K562 (cell line): ENCODE results near the gene GLIS1. TPM values are rescaled to one million over a fixed set of nuclear protein-coding genes. Genes with fewer than 3 reads are reported as not detected.

Experiments used
- ATAC-seq: fragments of 200-7000 bp; cut with Tn5 transposase; 3 replicates; pipeline ENCODE4 v1.9.1; 2020; ENCODE audit warnings: moderate library complexity
- BruUV-seq: library from RNA; stranded (reverse); fragments of 400-500 nt; replicated peaks from 2 replicates; lab custom pipeline; 2021; lab: Mats Ljungman, UMichigan
- CTCF ChIA-PET: fragments of 300-600 bp; formaldehyde crosslinking; extraction: SDS; loops from one replicate; lab custom pipeline; 2021; ENCODE audit warnings: low intra/inter-chr PET ratio; lab: Yijun Ruan, JAX
- POLR2A ChIA-PET: fragments of 300-600, 350-650 bp; sonication (Branson Sonifier 250); formaldehyde crosslinking; extraction: SDS; loops from one replicate; lab custom pipeline; 2021; ENCODE audit warnings: antibody characterized with exemption, inconsistent platforms; lab: Yijun Ruan, JAX
- DNase-seq, 4 experiments: peaks; one replicate each; pipeline versions ENCODE4 v3.0.0 to v3.0.0-alpha.2; 2011 to 2018; ENCODE audit warnings: low spot score in 3 of 4, mixed read lengths in 3 of 4; ENCODE audit errors: extremely low read depth in 1 of 4
- FAIRE-seq: peaks from 2 replicates; lab custom pipeline; 2011; peaks lifted over from hg19 to GRCh38; lab: Jason Lieb, UNC
- H2AFZ ChIP-seq: 2 replicates; pipeline ENCODE4 v1.6.0; 2011; ENCODE audit warnings: low read depth, low read length, control low read depth, inconsistent platforms
- H3K27ac ChIP-seq: fragments of 200-600 bp; 3 replicates; pipeline ENCODE4 v1.8.0; 2011; ENCODE audit warnings: low read depth, mild to moderate bottlenecking, control low read depth, inconsistent platforms, low read length, moderate library complexity, mixed read lengths; ENCODE audit errors: extremely low read depth
- H3K27me3 ChIP-seq, 2 experiments: fragments of 300-600 bp in 1 of 2; 2 replicates in 1 of 2; 3 replicates in 1 of 2; pipeline versions ENCODE4 v1.6.0 to v1.8.0; 2011; ENCODE audit warnings: inconsistent platforms in 2 of 2, low read length in 2 of 2, mild to moderate bottlenecking in 1 of 2, mixed read lengths in 1 of 2, moderate library complexity in 1 of 2; ENCODE audit not compliant: control insufficient read depth in 2 of 2, insufficient read depth in 2 of 2
- H3K36me3 ChIP-seq: fragments of 300-600 bp; 3 replicates; pipeline ENCODE4 v1.8.0; 2011; ENCODE audit warnings: mild to moderate bottlenecking, low read length, inconsistent platforms; ENCODE audit not compliant: control insufficient read depth, insufficient read depth
- H3K4me1 ChIP-seq, 2 experiments: fragments of 200-600 bp in 1 of 2; replicated peaks in 1 of 2; 2 replicates in 1 of 2; 3 replicates in 1 of 2; pipeline versions ENCODE4 v1.5.1 to v1.8.0; 2011; ENCODE audit warnings: inconsistent platforms in 2 of 2, low read length in 2 of 2, mild to moderate bottlenecking in 1 of 2, mixed read lengths in 1 of 2, moderate library complexity in 1 of 2; ENCODE audit not compliant: control insufficient read depth in 2 of 2, insufficient read depth in 2 of 2
- H3K4me2 ChIP-seq: 2 replicates; pipeline ENCODE4 v1.6.1; 2011; ENCODE audit warnings: low read length, control low read depth, inconsistent platforms, mixed read lengths; ENCODE audit not compliant: insufficient read depth
- H3K4me3 ChIP-seq: fragments of 200-600 bp; sonication (generic), shearing (Covaris generic); 2 replicates; pipeline ENCODE4 v1.5.1; 2016; ENCODE audit warnings: control low read depth, inconsistent platforms
- H3K79me2 ChIP-seq: fragments of 200-600 bp; 3 replicates; pipeline ENCODE4 v1.8.0; 2011; ENCODE audit warnings: low read length, inconsistent platforms; ENCODE audit not compliant: control insufficient read depth, insufficient read depth
- H3K9ac ChIP-seq, 2 experiments: 2 replicates each; pipeline versions ENCODE4 v1.6.0 to v1.6.1; 2011; ENCODE audit warnings: low read depth in 2 of 2, low read length in 2 of 2, control low read depth in 1 of 2, inconsistent platforms in 1 of 2, mild to moderate bottlenecking in 1 of 2, mixed read lengths in 1 of 2; ENCODE audit not compliant: insufficient read depth in 1 of 2
- H3K9me1 ChIP-seq: one replicate; pipeline ENCODE4 v1.6.0; 2011; ENCODE audit warnings: inconsistent platforms, mild to moderate bottlenecking, low read length, moderate library complexity; ENCODE audit not compliant: control insufficient read depth, insufficient read depth
- H3K9me3 ChIP-seq: replicated peaks from 2 replicates; pipeline ENCODE4 v1.5.1; 2011; ENCODE audit warnings: low read depth, low read length, inconsistent platforms; ENCODE audit not compliant: control insufficient read depth, insufficient read depth
- H4K20me1 ChIP-seq: replicated peaks from 2 replicates; pipeline ENCODE4 v1.6.1; 2011; ENCODE audit warnings: low read length, inconsistent platforms, mixed read lengths; ENCODE audit not compliant: control insufficient read depth, insufficient read depth
- ARID1B ChIP-seq: fragments of 450-650 bp; IDR thresholded peaks from 2 replicates; pipeline ENCODE4 v1.6.1; 2016; ENCODE audit warnings: antibody characterized with exemption, mild to moderate bottlenecking, inconsistent platforms
- BRF2 ChIP-seq: IDR thresholded peaks from 3 replicates; pipeline ENCODE4 v1.6.1; 2011; ENCODE audit warnings: borderline replicate concordance, mild to moderate bottlenecking; ENCODE audit not compliant: insufficient read length, insufficient read depth
- FOXJ2 ChIP-seq: fragments of 200-800 bp; sonication (Bioruptor generic); IDR thresholded peaks from 2 replicates; pipeline ENCODE4 v1.6.1; 2016; ENCODE audit warnings: missing genetic modification characterization, missing compliant biosample characterization
- FOXO4 ChIP-seq: fragments of 450-650 bp; formaldehyde crosslinking; IDR thresholded peaks from 2 replicates; pipeline ENCODE4 v1.4.0; 2020; ENCODE audit warnings: mild to moderate bottlenecking, moderate library complexity
- HDAC1 ChIP-seq, 2 experiments: fragments of 450-650 bp; IDR thresholded peaks; 2 replicates each; pipeline ENCODE4 v1.6.1; 2016 to 2017; ENCODE audit warnings: inconsistent platforms in 1 of 2, mild to moderate bottlenecking in 1 of 2, moderate library complexity in 1 of 2
- HMGN3 ChIP-seq: IDR thresholded peaks from 2 replicates; pipeline ENCODE4 v1.6.1; 2011; ENCODE audit warnings: borderline replicate concordance, low read depth, mild to moderate bottlenecking, mixed read lengths, low read length; ENCODE audit not compliant: insufficient read length; ENCODE audit errors: extremely low read depth
- HMGXB4 ChIP-seq: sonication (generic); formaldehyde crosslinking; IDR thresholded peaks from 2 replicates; pipeline ENCODE4 v1.8.1; 2023; ENCODE audit warnings: mild to moderate bottlenecking, missing genetic modification reagents
- HSF4 ChIP-seq: fragments of 250-450 bp; sonication (Bioruptor Pico); IDR thresholded peaks from 2 replicates; pipeline ENCODE4 v2.1.2; 2022; ENCODE audit warnings: mild to moderate bottlenecking, moderate library complexity, borderline replicate concordance
- ILF3 ChIP-seq: fragments of 450-650 bp; IDR thresholded peaks from 2 replicates; pipeline ENCODE4 v1.6.1; 2018; ENCODE audit warnings: antibody characterized with exemption, mild to moderate bottlenecking, moderate library complexity, borderline replicate concordance
- MAZ ChIP-seq, 2 experiments: fragments of 450-650 bp in 1 of 2; sonication (generic) in 1 of 2; formaldehyde crosslinking; IDR thresholded peaks in 1 of 2; conservative IDR thresholded peaks in 1 of 2; 2 replicates each; pipeline versions ENCODE4 v1.4.0 to v1.5.0; 2020; ENCODE audit warnings: mild to moderate bottlenecking in 1 of 2, missing genetic modification reagents in 1 of 2
- RBM39 ChIP-seq: fragments of 200-400 bp; formaldehyde crosslinking; optimal IDR thresholded peaks from 2 replicates; pipeline ENCODE3; 2018; ENCODE audit warnings: low read depth, low read length
- RCOR1 ChIP-seq, 2 experiments: IDR thresholded peaks; 2 replicates each; pipeline ENCODE4 v1.6.1; 2012; ENCODE audit warnings: low read depth in 2 of 2, low read length in 2 of 2, borderline replicate concordance in 1 of 2, improper control_type of control experiment in 1 of 2
- STAT5A ChIP-seq: IDR thresholded peaks from 2 replicates; pipeline ENCODE4 v1.6.1; 2012; ENCODE audit warnings: low read length, inconsistent platforms, borderline replicate concordance
- TCFL5 ChIP-seq: fragments of 250-450 bp; sonication (Bioruptor Pico); conservative IDR thresholded peaks from 2 replicates; pipeline ENCODE4 v1.6.1; 2021; ENCODE audit warnings: mild to moderate bottlenecking, moderate library complexity, matching md5 sums
- TEAD2 ChIP-seq: fragments of 450-650 bp; IDR thresholded peaks from 2 replicates; pipeline ENCODE4 v1.6.1; 2016; ENCODE audit warnings: missing genetic modification characterization, control low read depth, missing compliant biosample characterization
- USF1 ChIP-seq: sonication (generic); formaldehyde crosslinking; IDR thresholded peaks from 2 replicates; pipeline ENCODE4 v1.9.0; 2022; ENCODE audit warnings: mild to moderate bottlenecking, missing genetic modification reagents
- ZFP1 ChIP-seq: fragments of 450-650 bp; formaldehyde crosslinking; IDR thresholded peaks from 2 replicates; pipeline ENCODE4 v1.4.0; 2020; ENCODE audit warnings: mild to moderate bottlenecking, mixed read lengths
- WGBS: fragments of 100-300 bp; shearing (Covaris generic); methylation state at CpG from one replicate; pipeline ENCODE4 v1.1.6; 2016; ENCODE audit warnings: low coverage, mixed read lengths; ENCODE audit not compliant: insufficient coverage; ENCODE audit errors: missing lambda C conversion rate; 5-methylcytosine and 5-hydroxymethylcytosine counted together
- in situ Hi-C: fragments of 300-500 bp; cut with MboI; formaldehyde crosslinking; loops from 4 replicates; pipeline ENCODE4 v1.15.0; 2018; ENCODE audit warnings: inconsistent platforms, mixed read lengths
- intact Hi-C: fragments of 100-400 bp; cut with micrococcal nuclease; formaldehyde crosslinking; loops from 2 replicates; pipeline ENCODE4 v1.14.2; 2022
- polyA plus RNA-seq, 8 experiments: library from polyadenylated mRNA; depleted of rRNA in 4 of 8; stranded (reverse) in 5 of 8; unstranded in 3 of 8; fragments of >200 nt; fragmentation: Nextera tagmentation in 2 of 8; fragmentation: Illumina TruSeq in 1 of 8; extraction: Ambion mirVana in 2 of 8; extraction: Trizol in 1 of 8; gene quantifications; 2 replicates each; pipeline versions ENCODE4 v1.2.1 to v1.2.3, GENCODE V29; 2011 to 2014; ENCODE audit warnings: inconsistent platforms in 1 of 8, missing spikeins in 1 of 8
- total RNA-seq, 7 experiments: library from RNA; depleted of rRNA in 6 of 7; stranded (reverse); fragments of >200 nt in 6 of 7; fragmentation: Illumina TruSeq in 2 of 7; extraction: Trizol in 2 of 7; gene quantifications; 2 replicates each; pipeline versions ENCODE4 v1.2.1 to v1.2.3, GENCODE V29; 2011 to 2021; ENCODE audit warnings: low replicate concordance in 1 of 7

The GLIS1 gene
- total and polyA plus RNA-seq, 9 of the 15 experiments (the other 6 are each of a cell fraction or from before 2014, with no cell fraction given): not detected

GRCh38 chr1:53552981-53553733 is 185.8 kb downstream of the GLIS1 start:
- peaks cover 14 to 53% of the 10 kb centered on the region in 2 experiments for H3K27me3 ChIP-seq
- no peak for ATAC-seq
- POLR2A ChIA-PET: interaction anchor here (0.6 to 1.2 kb wide), 4 partner anchors 8 to 1030 kb away, joined by 3 to 5 read pairs (median 3); no protein-coding TSS in a partner anchor

More at GRCh38 chr1:53552981-53553733, 185.8 kb downstream of the GLIS1 start:
- TF ChIP-seq TEAD2 (no peak), TCFL5 (CRISPR knock-in tag) (no peak), BRF2 (no peak), RCOR1 (IDR thresholded peaks at IDR 0.05; ENCODE audit: borderline replicate concordance in 1 of 2, low read depth in 2 of 2, low read length in 2 of 2) (no peak), RBM39 (no peak), MAZ (CRISPR knock-in tag; conservative IDR thresholded peaks at IDR 0.05 in 1 of 2, IDR thresholded peaks at IDR 0.05 in 1 of 2) (no peak), USF1 (no peak), ARID1B (no peak), FOXJ2 (tag) (no peak), FOXO4 (no peak), HMGN3 (no peak), HSF4 (no peak), ILF3 (no peak), HDAC1 (IDR thresholded peaks at IDR 0.05) (no peak), ZFP1 (no peak), STAT5A (no peak), HMGXB4 (no peak)
- no peak overlapping the region for H3K9ac ChIP-seq
- no peak overlapping the region for H3K4me3 ChIP-seq
- H2AFZ ChIP-seq: no peak overlapping the region
- no peaks in the 10 kb centered on the region for H3K36me3 ChIP-seq
- H3K27ac ChIP-seq: no peak overlapping the region
- CTCF ChIA-PET: no interaction called here
- 0% methylated on average over 10 of the region's 10 CpGs for WGBS
- no peaks in the 10 kb centered on the region; the same call in 1 of the 2 replicates for H3K9me3 ChIP-seq
- 0 out of 2 replicates have a peak, but pooled peaks cover 5% of the 10 kb centered on the region for H4K20me1 ChIP-seq
- H3K79me2 ChIP-seq: no peaks in the 10 kb centered on the region
- no peak for DNase-seq
- no peak overlapping the region for H3K4me2 ChIP-seq
- no peak for FAIRE-seq
- no peaks in the 10 kb centered on the region for H3K4me1 ChIP-seq
- no TSS peak for BruUV-seq
- no peaks in the 10 kb centered on the region for H3K9me1 ChIP-seq
- in situ Hi-C loops: no loop called here
- intact Hi-C loops: no loop called here
